ENCODE data around the gene AFTPH.

The AFTPH gene

GRCh38 chr2:64624108-64624610 is 100.0 kb downstream of the AFTPH start:
- H3K4me3 ChIP-seq (ENCODE audit: low read depth, low read length) = no peak overlapping the region
- DNase-seq (ENCODE audit: low read depth, low spot score) = no peak
- TF ChIP-seq CTCF (IDR thresholded peaks at IDR 0.05; ENCODE audit: insufficient read depth, low read length, missing control alignments) = no peak
- ChIA-PET CTCF (interaction anchor here (1.1 to 1.3 kb wide), 3 partner anchors 19 to 101 kb away, joined by 3 to 4 read pairs (median 3); no protein-coding TSS in a partner anchor), POLR2A (interaction anchor here (0.7 kb wide), 1 partner anchor 129 kb away, joined by 3 read pairs; no protein-coding TSS in a partner anchor)

- no peak for TF ChIP-seq CTCF (IDR thresholded peaks at IDR 0.05; ENCODE audit: insufficient read depth, low read length, missing control alignments)
- H3K4me3 ChIP-seq (ENCODE audit: low read depth, low read length) = no peak overlapping the region
- ChIA-PET POLR2A (interaction anchor here (0.6 to 0.7 kb wide), 2 partner anchors 128 to 431 kb away, joined by 3 read pairs; no protein-coding TSS in a partner anchor), CTCF (interaction anchor here (1.1 to 1.5 kb wide), 4 partner anchors 9 to 102 kb away, joined by 3 to 5 read pairs (median 4); no protein-coding TSS in a partner anchor)
- no peak for DNase-seq (ENCODE audit: low read depth, low spot score)
Observed at GRCh38 chr2:64624862-64625261, 100.7 kb downstream of the AFTPH start.

- TF ChIP-seq CTCF (IDR thresholded peaks at IDR 0.05; ENCODE audit: insufficient read depth, low read length, missing control alignments) = no peak
- DNase-seq (ENCODE audit: low read depth, low spot score) = no peak
- POLR2A ChIA-PET = interaction anchor here (0.6 to 1.1 kb wide), 2 partner anchors 11 to 430 kb away, joined by 3 read pairs; no protein-coding TSS in a partner anchor
- no peak overlapping the region for H3K4me3 ChIP-seq (ENCODE audit: low read depth, low read length)
- CTCF ChIA-PET = interaction anchor here (1.1 to 2.4 kb wide), 7 partner anchors 10 to 103 kb away, joined by 3 to 10 read pairs (median 4); no protein-coding TSS in a partner anchor
Observed at GRCh38 chr2:64625299-64626145, 101.4 kb downstream of the AFTPH start.

- no peak overlapping the region for H3K4me3 ChIP-seq (ENCODE audit: low read depth, low read length)
- TF ChIP-seq CTCF (IDR thresholded peaks at IDR 0.05; ENCODE audit: insufficient read depth, low read length, missing control alignments) = no peak
- ChIA-PET POLR2A (interaction anchor here (1.1 kb wide), 1 partner anchor 11 kb away, joined by 3 read pairs; no protein-coding TSS in a partner anchor), CTCF (interaction anchor here (1.1 to 2.4 kb wide), 7 partner anchors 8 to 40 kb away, joined by 3 to 10 read pairs (median 5); no protein-coding TSS in a partner anchor)
- no peak for DNase-seq (ENCODE audit: low read depth, low spot score)
Observed at GRCh38 chr2:64626146-64626809, 102.2 kb downstream of the AFTPH start.

GRCh38 chr2:64626963-64627760 is 103.0 kb downstream of the AFTPH start:
- no peak for DNase-seq (ENCODE audit: low read depth, low spot score)
- no peak overlapping the region for H3K4me3 ChIP-seq (ENCODE audit: low read depth, low read length)
- CTCF ChIA-PET = interaction anchor here (0.6 to 2.5 kb wide), 10 partner anchors 8 to 246 kb away, joined by 3 to 10 read pairs (median 4); partner anchors contain the start of gene SERTAD2
- POLR2A ChIA-PET = interaction anchor here (0.7 kb wide), 1 partner anchor 334 kb away, joined by 4 read pairs; no protein-coding TSS in a partner anchor
- no peak for TF ChIP-seq CTCF (IDR thresholded peaks at IDR 0.05; ENCODE audit: insufficient read depth, low read length, missing control alignments)

Measured in AG04449 (cell line).